ENCODE results near the gene SPOPL. TPM values are rescaled to one million over a fixed set of nuclear protein-coding genes. Genes with fewer than 3 reads are reported as not detected.

The SPOPL gene
- total RNA-seq, 1 experiment from 2014 or later: 7.6 TPM

DNA sequence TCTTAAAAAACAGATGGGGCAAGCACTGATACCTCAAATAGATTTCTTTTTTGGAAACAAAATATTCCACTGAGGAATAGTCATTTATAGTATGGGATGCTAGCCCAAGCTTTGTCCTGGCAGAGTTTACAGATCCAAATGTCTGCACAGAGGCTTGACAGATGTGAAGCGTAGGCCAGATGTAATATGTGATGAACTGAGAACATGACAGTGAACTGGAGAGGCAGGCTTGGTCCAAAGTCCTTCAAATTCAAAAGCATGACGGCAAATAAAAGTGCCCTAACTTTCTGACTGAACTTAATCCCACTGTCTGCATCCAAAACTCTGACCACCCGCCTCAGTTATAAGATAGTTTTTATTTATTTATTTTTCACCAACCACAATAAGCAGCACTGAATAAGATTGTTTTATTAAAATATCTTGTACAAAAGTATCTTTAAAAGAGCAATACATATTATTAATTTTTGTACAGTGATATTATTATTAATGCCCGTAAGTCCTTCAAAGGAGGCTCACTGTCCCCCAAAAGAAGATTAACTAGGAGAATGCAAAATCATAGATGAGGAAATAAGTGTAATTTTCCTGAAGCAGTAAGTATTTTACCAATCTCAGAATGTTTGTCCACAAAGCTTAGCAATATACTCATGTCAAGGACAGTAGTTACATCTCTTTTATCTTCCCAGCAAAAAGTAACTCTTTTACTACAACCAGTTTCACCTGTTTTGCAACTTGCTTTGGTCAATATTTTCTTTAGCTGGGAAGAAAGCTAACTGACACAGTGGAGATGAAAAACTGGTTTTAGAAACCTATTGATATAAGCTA is 10.7 kb upstream of the SPOPL start:
- in situ Hi-C loops (cut with HindIII; ENCODE audit: low pct_unique_long_range_greater_than_20kb, low sequenced_read_pairs): no loop called here
- no peak for DNase-seq (ENCODE audit: low read depth, low spot score)

- no peak for DNase-seq (ENCODE audit: low read depth, low spot score)
- in situ Hi-C loops (cut with HindIII; ENCODE audit: low pct_unique_long_range_greater_than_20kb, low sequenced_read_pairs): no loop called here
Observed at GRCh38 chr2:138491495-138491862, 10.1 kb upstream of the SPOPL start.

DNA sequence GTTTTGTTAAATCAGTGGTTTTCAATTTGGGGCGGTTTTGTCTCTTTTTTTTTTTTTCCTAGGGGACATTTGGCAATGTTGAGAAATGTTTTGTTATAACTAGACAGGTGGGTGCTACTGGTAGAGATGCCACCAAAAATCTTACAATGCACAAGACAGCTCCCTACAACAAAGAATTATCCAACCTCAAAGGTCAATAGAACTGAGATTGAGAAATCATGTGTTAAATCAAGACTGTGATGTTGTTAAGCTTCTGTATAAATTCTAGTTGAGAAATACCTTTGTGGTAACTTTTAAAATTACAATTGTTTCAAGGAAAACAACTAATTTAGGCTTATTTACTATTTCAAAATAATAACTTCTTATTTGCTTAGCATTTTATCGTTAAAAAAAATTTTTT is 9.4 kb upstream of the SPOPL start:
- in situ Hi-C loops (cut with HindIII; ENCODE audit: low pct_unique_long_range_greater_than_20kb, low sequenced_read_pairs): no loop called here

DNA sequence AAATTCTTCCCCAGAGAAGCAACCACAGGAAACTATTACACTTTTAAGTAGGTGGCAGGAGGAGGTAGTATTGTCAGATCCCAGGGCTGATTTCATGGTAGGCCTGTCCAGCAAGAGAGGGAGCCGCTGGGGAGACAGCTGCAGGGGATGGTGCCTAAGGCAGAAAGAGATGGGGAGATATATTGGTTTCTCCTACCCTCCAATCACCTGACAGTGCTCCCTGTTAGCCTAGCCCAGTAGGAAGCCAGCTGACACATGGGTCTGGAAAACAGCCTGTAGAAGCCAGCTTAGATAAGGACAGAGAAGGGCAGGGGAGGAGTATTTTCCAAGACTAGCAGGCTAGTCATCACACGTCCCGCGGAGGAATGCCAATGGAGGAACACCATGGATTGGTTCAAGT is 8.2 kb upstream of the SPOPL start:
- no peak for DNase-seq (ENCODE audit: low read depth, low spot score)
- in situ Hi-C loops (cut with HindIII; ENCODE audit: low pct_unique_long_range_greater_than_20kb, low sequenced_read_pairs): no loop called here

More for the DNA sequence above, 9.4 kb upstream of the SPOPL start:
- DNase-seq (ENCODE audit: low read depth, low spot score): no peak

DNA sequence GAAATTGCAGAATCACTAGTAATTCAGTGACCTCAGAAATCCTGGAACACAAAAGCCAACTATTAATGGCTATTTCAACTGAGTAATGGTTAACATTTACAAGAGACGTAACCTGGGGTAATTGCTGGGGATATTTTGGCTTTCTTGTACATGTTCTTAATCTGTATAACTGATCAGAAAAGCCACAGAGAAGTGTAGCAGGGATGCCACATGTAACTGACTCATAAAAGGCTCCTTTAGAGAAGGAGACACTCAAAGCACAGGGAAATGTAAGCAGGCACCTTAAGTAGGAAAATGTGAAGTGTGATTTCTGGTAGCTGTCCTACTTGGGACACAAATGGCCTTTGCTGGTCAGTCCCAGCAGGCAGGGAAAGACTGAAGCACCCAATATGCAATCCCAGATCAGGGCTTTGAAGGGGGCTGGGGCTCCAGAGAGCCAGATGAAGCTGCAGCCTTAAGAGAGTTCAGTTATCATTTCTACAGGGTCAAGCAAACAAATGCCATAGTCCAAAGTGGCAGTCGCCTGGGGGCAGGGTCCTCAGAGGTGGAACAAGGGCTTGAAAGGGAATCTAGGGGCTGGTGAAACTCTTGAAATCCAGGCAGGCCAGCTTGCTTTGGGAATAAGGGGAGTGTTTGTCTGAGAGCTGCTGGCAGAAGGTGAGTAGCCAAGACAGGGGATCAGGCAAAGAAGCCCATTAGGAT is 7.2 kb upstream of the SPOPL start:
- DNase-seq (ENCODE audit: low read depth, low spot score): no peak
- in situ Hi-C loops (cut with HindIII; ENCODE audit: low pct_unique_long_range_greater_than_20kb, low sequenced_read_pairs): no loop called here

GRCh38 chr2:138495384-138495783 is 6.2 kb upstream of the SPOPL start:
- DNase-seq (ENCODE audit: low read depth, low spot score): no peak
- in situ Hi-C loops (cut with HindIII; ENCODE audit: low pct_unique_long_range_greater_than_20kb, low sequenced_read_pairs): no loop called here

GRCh38 chr2:138496096-138496651 is 5.4 kb upstream of the SPOPL start:
- in situ Hi-C loops (cut with HindIII; ENCODE audit: low pct_unique_long_range_greater_than_20kb, low sequenced_read_pairs): no loop called here
- DNase-seq (ENCODE audit: low read depth, low spot score): no peak

DNA sequence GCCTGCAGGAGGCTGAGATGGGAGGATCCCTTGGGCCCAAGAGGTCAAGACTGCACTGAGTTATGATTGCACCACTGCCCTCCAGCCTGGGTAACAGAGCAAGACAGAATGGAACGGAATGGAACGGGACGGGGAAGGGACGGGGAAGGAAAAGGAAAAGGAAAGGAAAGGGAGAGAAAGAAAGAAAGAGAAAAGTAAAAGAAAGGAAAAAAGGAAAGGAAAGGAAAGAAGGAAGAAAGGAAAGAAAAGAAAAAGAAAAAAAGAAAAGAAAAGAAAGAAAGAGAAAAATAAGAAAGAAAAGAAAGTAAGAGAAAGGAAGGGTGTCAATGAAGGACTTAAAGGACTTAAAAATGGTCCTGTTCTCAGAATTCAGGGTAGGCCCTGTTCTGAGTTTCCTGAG is 4.3 kb upstream of the SPOPL start:
- DNase-seq (ENCODE audit: low read depth, low spot score): no peak
- in situ Hi-C loops (cut with HindIII; ENCODE audit: low pct_unique_long_range_greater_than_20kb, low sequenced_read_pairs): no loop called here

DNA sequence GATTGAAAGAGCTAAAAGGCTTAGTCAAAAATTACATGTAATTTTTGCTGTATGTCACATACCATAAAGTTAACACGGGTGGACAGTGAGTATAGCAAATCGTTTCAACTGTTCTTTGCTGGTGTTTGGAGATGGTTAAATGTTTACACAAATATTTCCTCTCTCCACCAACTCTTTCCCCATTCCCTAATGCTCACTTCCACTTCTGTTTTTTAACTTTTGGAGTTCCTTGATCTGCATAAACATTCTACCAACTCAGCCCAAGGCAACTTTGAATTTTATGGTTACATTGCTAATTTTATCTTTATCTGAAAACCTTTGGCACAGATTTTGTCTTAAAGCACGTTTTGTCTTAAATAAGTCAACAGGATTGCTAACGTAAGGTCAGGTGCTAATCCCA is 1.9 kb upstream of the SPOPL start:
- in situ Hi-C loops (cut with HindIII; ENCODE audit: low pct_unique_long_range_greater_than_20kb, low sequenced_read_pairs): no loop called here
- DNase-seq (ENCODE audit: low read depth, low spot score): no peak

GRCh38 chr2:138500592-138501424 is 762 bp upstream of the SPOPL start:
- in situ Hi-C loops (cut with HindIII; ENCODE audit: low pct_unique_long_range_greater_than_20kb, low sequenced_read_pairs): no loop called here
- no peak for DNase-seq (ENCODE audit: low read depth, low spot score)

DNA sequence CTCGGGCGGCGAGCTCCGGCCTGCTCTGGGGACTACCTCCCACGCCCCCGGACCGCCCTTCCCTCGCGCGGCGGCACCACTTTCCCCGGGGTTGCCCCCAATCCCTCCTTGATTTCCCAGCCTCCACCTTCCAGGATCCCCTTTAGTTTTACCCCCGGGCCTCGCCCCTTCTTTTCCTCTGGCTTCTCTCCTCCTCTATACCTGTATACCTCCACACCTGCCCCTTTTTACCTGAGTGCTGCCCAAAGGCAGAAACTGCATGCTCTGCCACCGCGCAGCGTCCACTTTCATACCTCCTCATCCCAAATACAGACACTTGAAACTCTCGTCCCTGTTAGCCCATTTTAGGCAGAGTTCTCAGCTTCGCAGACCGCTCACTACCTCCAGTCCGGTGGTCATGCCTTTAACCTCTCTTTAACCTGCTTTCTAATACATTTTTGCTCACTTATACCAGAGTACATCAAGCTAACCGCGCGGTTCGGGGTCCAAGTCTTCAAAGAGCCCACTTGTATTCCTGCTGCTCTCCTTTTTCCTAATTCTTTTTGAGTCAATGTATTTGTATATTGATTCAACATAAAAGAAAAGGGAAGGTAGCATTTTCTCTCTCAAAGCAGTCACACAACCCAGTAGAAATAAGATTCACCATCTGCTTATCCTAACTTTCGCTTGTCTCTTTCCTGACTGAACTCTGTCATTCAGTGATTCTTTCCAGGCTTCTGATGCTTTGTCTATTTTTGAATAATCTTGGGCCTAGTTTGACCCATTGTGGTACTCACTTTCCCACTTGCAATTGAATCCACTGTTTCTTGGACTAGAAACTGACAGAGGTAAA is 901 bp downstream of the SPOPL start:
- in situ Hi-C loops (cut with HindIII; ENCODE audit: low pct_unique_long_range_greater_than_20kb, low sequenced_read_pairs): no loop called here
- no peak for DNase-seq (ENCODE audit: low read depth, low spot score)

- in situ Hi-C loops (cut with HindIII; ENCODE audit: low pct_unique_long_range_greater_than_20kb, low sequenced_read_pairs): no loop called here
- no peak for DNase-seq (ENCODE audit: low read depth, low spot score)
Observed at GRCh38 chr2:138503087-138503442, 1.5 kb downstream of the SPOPL start.

GRCh38 chr2:138503652-138504051 is 2.1 kb downstream of the SPOPL start:
- DNase-seq (ENCODE audit: low read depth, low spot score): no peak
- in situ Hi-C loops (cut with HindIII; ENCODE audit: low pct_unique_long_range_greater_than_20kb, low sequenced_read_pairs): no loop called here

GRCh38 chr2:138504092-138504491 is 2.5 kb downstream of the SPOPL start:
- in situ Hi-C loops (cut with HindIII; ENCODE audit: low pct_unique_long_range_greater_than_20kb, low sequenced_read_pairs): no loop called here
- DNase-seq (ENCODE audit: low read depth, low spot score): no peak

DNA sequence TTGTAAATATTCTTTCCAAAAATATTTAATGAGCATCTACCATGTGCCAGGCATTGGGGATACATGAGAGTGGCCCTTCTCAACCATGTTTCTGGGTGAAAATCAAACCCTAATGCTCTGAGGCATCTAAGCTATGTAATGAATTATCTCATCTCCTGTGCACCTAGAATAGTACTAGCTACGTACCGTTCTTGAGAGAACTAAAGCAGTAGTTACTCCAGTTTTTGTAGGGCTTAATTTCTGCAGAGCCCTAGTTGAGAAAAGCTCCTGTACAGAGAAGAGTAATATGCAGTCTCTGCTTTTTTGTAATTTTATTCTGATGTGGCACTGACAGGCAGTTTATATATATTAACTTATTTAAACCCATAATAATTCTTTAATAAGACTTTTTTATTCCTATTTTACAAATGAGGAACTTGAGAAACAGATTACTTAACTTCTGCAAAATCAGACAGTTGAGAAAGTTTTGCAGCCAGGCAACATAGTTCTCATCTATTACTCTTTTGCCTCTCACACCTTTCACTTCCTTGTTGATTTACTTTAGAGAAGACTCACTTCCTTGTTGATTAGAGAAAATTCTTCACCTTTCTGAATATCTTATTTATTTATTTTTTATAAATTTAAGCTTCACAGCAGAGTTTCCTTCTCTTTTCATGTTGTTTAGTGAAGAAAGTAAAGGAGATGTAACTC is 3.1 kb downstream of the SPOPL start:
- DNase-seq (ENCODE audit: low read depth, low spot score): no peak
- in situ Hi-C loops (cut with HindIII; ENCODE audit: low pct_unique_long_range_greater_than_20kb, low sequenced_read_pairs): no loop called here

DNA sequence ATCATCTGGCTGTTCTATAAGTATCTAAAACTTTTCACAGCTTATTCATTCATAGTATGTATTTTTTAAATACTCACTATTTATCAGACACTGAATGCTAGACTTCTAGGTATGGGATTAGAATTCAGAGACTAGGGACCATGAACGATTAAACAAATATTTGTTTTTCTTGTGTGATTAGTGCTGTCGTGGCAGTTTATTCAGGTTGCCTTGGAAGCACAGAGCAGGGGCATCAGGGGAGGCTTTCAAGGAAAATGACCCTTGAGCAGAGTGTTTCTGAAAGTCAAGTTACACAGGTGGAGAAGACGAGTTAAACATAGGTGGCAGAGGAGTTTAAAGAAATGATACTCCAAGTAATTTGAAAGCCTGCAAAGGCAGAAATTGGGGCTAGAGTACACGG is 5.7 kb downstream of the SPOPL start:
- in situ Hi-C loops (cut with HindIII; ENCODE audit: low pct_unique_long_range_greater_than_20kb, low sequenced_read_pairs): no loop called here
- no peak for DNase-seq (ENCODE audit: low read depth, low spot score)

GRCh38 chr2:138510319-138510718 is 8.7 kb downstream of the SPOPL start:
- no peak for DNase-seq (ENCODE audit: low read depth, low spot score)
- in situ Hi-C loops (cut with HindIII; ENCODE audit: low pct_unique_long_range_greater_than_20kb, low sequenced_read_pairs): no loop called here

All from SK-MEL-5 (cell line).